Stimulated activated CD4-positive, alpha-beta T cell treated with anti-CD3 and anti-CD28 coated beads, Interleukin-15, amount 100 ng/mL, for 24 hours (primary cell): ENCODE data around the gene UBE2M.
"Not testable (repeated sequence)": the region's sequence is repeated elsewhere in the genome, so short reads cannot be mapped to it uniquely, and the experiment has no call there.

Source experiments
- DNase-seq: peaks from one replicate; pipeline ENCODE4 v3.0.0-alpha.2; 2020

The UBE2M gene

GRCh38 chr19:58511353-58512208 is 46.8 kb downstream of the UBE2M start, which contains the start of gene SLC27A5:
TSS of gene SLC27A5 (minus strand) at chr19:58511992. CDS start at chr19:58511955, 37 bp downstream.
- no peak for DNase-seq

- DNase-seq: no peak
Measured at GRCh38 chr19:58510084-58510862, 48.1 kb downstream of the UBE2M start.

GRCh38 chr19:58509731-58510083 is 48.7 kb downstream of the UBE2M start:
- DNase-seq: no peak

- not testable (repeated sequence) for DNase-seq
Measured at GRCh38 chr19:58507602-58508223, 50.7 kb downstream of the UBE2M start.
